H9 (cell line): Measurements from ENCODE around the gene TNNT1. TPM values are rescaled to one million over a fixed set of nuclear protein-coding genes. Genes with fewer than 3 reads are reported as not detected.

Source experiments
- DNase-seq: peaks from one replicate; pipeline ENCODE4 v3.0.0-alpha.2; 2017
- H2AFZ ChIP-seq: one replicate; pipeline ENCODE4 v1.6.1; 2013; ENCODE audit warnings: mild to moderate bottlenecking, low read length, control low read depth, moderate library complexity
- H2AK5ac ChIP-seq: 2 replicates; pipeline ENCODE4 v1.6.1; 2013; ENCODE audit warnings: low read length, control low read depth, mixed read lengths; ENCODE audit not compliant: insufficient read length
- H2BK120ac ChIP-seq: one replicate; pipeline ENCODE4 v1.6.1; 2013; ENCODE audit warnings: low read depth, mild to moderate bottlenecking, low read length, control low read depth, inconsistent platforms; ENCODE audit not compliant: poor library complexity, severe bottlenecking
- H2BK12ac ChIP-seq: 2 replicates; pipeline ENCODE4 v1.6.1; 2013; ENCODE audit warnings: low read length, control low read depth, mixed read lengths, low read depth; ENCODE audit not compliant: insufficient read length
- H2BK15ac ChIP-seq: 2 replicates; pipeline ENCODE4 v1.6.1; 2013; ENCODE audit warnings: low read depth, low read length, control low read depth
- H2BK20ac ChIP-seq: one replicate; pipeline ENCODE4 v1.6.1; 2013; ENCODE audit warnings: low read depth, mild to moderate bottlenecking, low read length, control low read depth, inconsistent platforms; ENCODE audit not compliant: poor library complexity, severe bottlenecking
- H2BK5ac ChIP-seq: 2 replicates; pipeline ENCODE4 v1.6.1; 2013; ENCODE audit warnings: low read length, control low read depth, mixed read lengths; ENCODE audit not compliant: insufficient read length
- H3K14ac ChIP-seq: 2 replicates; pipeline ENCODE4 v1.6.1; 2013; ENCODE audit warnings: low read length, control low read depth; ENCODE audit not compliant: insufficient read depth
- H3K18ac ChIP-seq: 2 replicates; pipeline ENCODE4 v1.6.1; 2013; ENCODE audit warnings: low read depth, mild to moderate bottlenecking, mixed read lengths, low read length, control low read depth; ENCODE audit not compliant: insufficient read length
- H3K23ac ChIP-seq: 2 replicates; pipeline ENCODE4 v1.6.1; 2013; ENCODE audit warnings: low read length, control low read depth, mixed read lengths, low read depth; ENCODE audit not compliant: insufficient read length
- H3K23me2 ChIP-seq: 2 replicates; pipeline ENCODE4 v1.6.1; 2013; ENCODE audit warnings: low read depth, mild to moderate bottlenecking, mixed read lengths, low read length, control low read depth; ENCODE audit not compliant: insufficient read length, poor library complexity, severe bottlenecking
- H3K27ac ChIP-seq: 2 replicates; pipeline ENCODE4 v1.5.1; 2013; ENCODE audit warnings: low read length, control low read depth, mixed read lengths, low read depth; ENCODE audit not compliant: insufficient read length
- H3K27me3 ChIP-seq: 2 replicates; pipeline ENCODE4 v1.6.1; 2013; ENCODE audit warnings: low read length, control low read depth, inconsistent platforms; ENCODE audit not compliant: insufficient read depth
- H3K4ac ChIP-seq: 2 replicates; pipeline ENCODE4 v1.6.1; 2013; ENCODE audit warnings: low read depth, mild to moderate bottlenecking, control low read depth, inconsistent platforms, low read length, moderate library complexity
- H3K4me1 ChIP-seq: 2 replicates; pipeline ENCODE4 v1.6.1; 2013; ENCODE audit warnings: low read length, control low read depth, inconsistent platforms; ENCODE audit not compliant: insufficient read depth
- H3K4me2 ChIP-seq: 2 replicates; pipeline ENCODE4 v1.6.1; 2013; ENCODE audit warnings: low read length, control low read depth, mixed read lengths; ENCODE audit not compliant: insufficient read length, insufficient read depth
- H3K56ac ChIP-seq: 2 replicates; pipeline ENCODE4 v1.6.1; 2013; ENCODE audit warnings: low read depth, mild to moderate bottlenecking, mixed read lengths, low read length, control low read depth; ENCODE audit not compliant: insufficient read length
- H3K79me1 ChIP-seq: 2 replicates; pipeline ENCODE4 v1.6.1; 2013; ENCODE audit warnings: low read depth, mild to moderate bottlenecking, moderate library complexity, low read length, control low read depth, inconsistent platforms; ENCODE audit not compliant: insufficient read depth, poor library complexity, severe bottlenecking
- H3K79me2 ChIP-seq: 2 replicates; pipeline ENCODE4 v1.6.1; 2013; ENCODE audit warnings: low read length, control low read depth, inconsistent platforms; ENCODE audit not compliant: insufficient read depth
- H3K9ac ChIP-seq: 2 replicates; pipeline ENCODE4 v1.6.1; 2013; ENCODE audit warnings: low read length, control low read depth, mixed read lengths; ENCODE audit not compliant: insufficient read length; ENCODE audit errors: extremely low read depth
- H3K9me3 ChIP-seq: one replicate; pipeline ENCODE4 v1.6.1; 2013; ENCODE audit warnings: low read depth, low read length, inconsistent platforms; ENCODE audit not compliant: control insufficient read depth
- H3T11ph ChIP-seq: one replicate; pipeline ENCODE4 v1.6.1; 2013; ENCODE audit warnings: mild to moderate bottlenecking, low read length, control low read depth, inconsistent platforms
- H4K20me1 ChIP-seq: one replicate; pipeline ENCODE4 v1.6.1; 2013; ENCODE audit not compliant: control insufficient read depth, insufficient read length, insufficient read depth
- H4K5ac ChIP-seq: 2 replicates; pipeline ENCODE4 v1.6.1; 2013; ENCODE audit warnings: low read depth, mild to moderate bottlenecking, mixed read lengths, low read length, control low read depth; ENCODE audit not compliant: insufficient read length
- H4K8ac ChIP-seq: replicated peaks from 2 replicates; pipeline ENCODE4 v1.6.1; 2013; ENCODE audit warnings: low read length, control low read depth, mixed read lengths, low read depth; ENCODE audit not compliant: insufficient read length
- H4K91ac ChIP-seq: 2 replicates; pipeline ENCODE4 v1.6.1; 2013; ENCODE audit warnings: low read depth, mild to moderate bottlenecking, moderate library complexity, mixed read lengths, low read length, control low read depth; ENCODE audit not compliant: insufficient read length
- H3K27ac Mint-ChIP-seq, 3 experiments: 2 replicates in 2 of 3; 3 replicates in 1 of 3; pipeline ENCODE4 v1.8.0; 2020 to 2021; ENCODE audit warnings: mixed read lengths in 3 of 3, mild to moderate bottlenecking in 1 of 3, moderate library complexity in 1 of 3
- H3K27me3 Mint-ChIP-seq: 2 replicates; pipeline ENCODE4 v1.8.0; 2021; ENCODE audit warnings: low read depth, mild to moderate bottlenecking, moderate library complexity, mixed read lengths
- H3K36me3 Mint-ChIP-seq, 3 experiments: 2 replicates in 2 of 3; 3 replicates in 1 of 3; pipeline ENCODE4 v1.8.0; 2020 to 2021; ENCODE audit warnings: low read depth in 3 of 3, mixed read lengths in 3 of 3; ENCODE audit not compliant: insufficient read depth in 1 of 3
- H3K4me1 Mint-ChIP-seq, 2 experiments: 2 replicates each; pipeline ENCODE4 v1.8.0; 2020; ENCODE audit warnings: mixed read lengths in 2 of 2
- H3K4me3 Mint-ChIP-seq, 2 experiments: 2 replicates in 1 of 2; 3 replicates in 1 of 2; pipeline ENCODE4 v1.8.0; 2020 to 2021; ENCODE audit warnings: mild to moderate bottlenecking in 2 of 2, mixed read lengths in 2 of 2, moderate library complexity in 1 of 2
- H3K9me3 Mint-ChIP-seq, 2 experiments: 2 replicates in 1 of 2; 3 replicates in 1 of 2; pipeline ENCODE4 v1.8.0; 2020; ENCODE audit warnings: mild to moderate bottlenecking in 2 of 2, mixed read lengths in 2 of 2, moderate library complexity in 1 of 2
- WGBS: extraction: QIAGEN DNeasy Blood & Tissue Kit; methylation state at CpG from one replicate; pipeline ENCODE4 v1.1.7; 2013; ENCODE audit warnings: missing lambda C conversion rate, low lambda C conversion rate, mixed read lengths; ENCODE audit not compliant: insufficient read length; ENCODE audit errors: extremely low coverage; 5-methylcytosine and 5-hydroxymethylcytosine counted together
- total RNA-seq: library from RNA; stranded (reverse); gene quantifications from 2 replicates; pipeline ENCODE4 v1.2.1, GENCODE V29; 2021
- TF ChIP-seq, protein P1 (sequence below): fragments of 200-600 bp; sonication (generic); conservative IDR thresholded peaks from 3 replicates; pipeline ENCODE4 v1.8.0; 2021; ENCODE audit warnings: antibody characterized with exemption, mild to moderate bottlenecking

The TNNT1 gene
- total RNA-seq, 1 experiment from 2014 or later, result 127 TPM

DNA sequence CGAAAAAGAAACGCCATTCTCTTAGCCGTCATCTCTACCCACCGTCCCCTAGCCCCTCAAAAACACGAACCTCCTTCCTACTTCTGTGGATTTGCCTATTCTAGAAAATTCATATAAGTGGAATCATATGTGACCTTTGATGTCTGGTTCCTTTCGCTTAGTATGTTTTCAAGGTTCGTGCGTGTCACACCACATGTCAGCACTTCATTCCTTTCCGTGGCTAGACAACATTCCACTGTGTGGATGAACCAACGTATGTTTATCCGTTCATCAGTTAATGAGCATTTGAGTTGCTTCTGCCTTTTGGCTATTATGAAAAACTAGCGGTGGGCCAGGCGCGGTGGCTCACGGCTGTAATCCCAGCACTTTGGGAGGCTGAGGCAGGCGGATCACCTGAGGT is 17.6 kb downstream of the TNNT1 start:
- H4K8ac ChIP-seq, result no peak overlapping the region
- H3K79me1 ChIP-seq, result no peaks in the 10 kb centered on the region
- no peak overlapping the region for H3K56ac ChIP-seq
- no peak overlapping the region for H3K18ac ChIP-seq
- no CpG with 5 or more reads among the region's 16 CpGs for WGBS
- TF ChIP-seq, protein P1, sequence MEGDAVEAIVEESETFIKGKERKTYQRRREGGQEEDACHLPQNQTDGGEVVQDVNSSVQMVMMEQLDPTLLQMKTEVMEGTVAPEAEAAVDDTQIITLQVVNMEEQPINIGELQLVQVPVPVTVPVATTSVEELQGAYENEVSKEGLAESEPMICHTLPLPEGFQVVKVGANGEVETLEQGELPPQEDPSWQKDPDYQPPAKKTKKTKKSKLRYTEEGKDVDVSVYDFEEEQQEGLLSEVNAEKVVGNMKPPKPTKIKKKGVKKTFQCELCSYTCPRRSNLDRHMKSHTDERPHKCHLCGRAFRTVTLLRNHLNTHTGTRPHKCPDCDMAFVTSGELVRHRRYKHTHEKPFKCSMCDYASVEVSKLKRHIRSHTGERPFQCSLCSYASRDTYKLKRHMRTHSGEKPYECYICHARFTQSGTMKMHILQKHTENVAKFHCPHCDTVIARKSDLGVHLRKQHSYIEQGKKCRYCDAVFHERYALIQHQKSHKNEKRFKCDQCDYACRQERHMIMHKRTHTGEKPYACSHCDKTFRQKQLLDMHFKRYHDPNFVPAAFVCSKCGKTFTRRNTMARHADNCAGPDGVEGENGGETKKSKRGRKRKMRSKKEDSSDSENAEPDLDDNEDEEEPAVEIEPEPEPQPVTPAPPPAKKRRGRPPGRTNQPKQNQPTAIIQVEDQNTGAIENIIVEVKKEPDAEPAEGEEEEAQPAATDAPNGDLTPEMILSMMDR, result no peak
- no peaks in the 10 kb centered on the region for H3K27me3 ChIP-seq
- H2BK5ac ChIP-seq, result no peak overlapping the region
- no peak overlapping the region for H4K91ac ChIP-seq
- H3K9ac ChIP-seq, result no peak overlapping the region
- no peak overlapping the region for H3T11ph ChIP-seq
- DNase-seq, result no peak
- peaks cover 7 to 34% (median 17%) of the 10 kb centered on the region in 3 experiments for H3K36me3 Mint-ChIP-seq
- no peak overlapping the region for H3K23ac ChIP-seq
- peaks cover 13 to 32% of the 10 kb centered on the region in 2 experiments for H3K4me1 Mint-ChIP-seq
- H3K27me3 Mint-ChIP-seq, result peaks cover 1% of the 10 kb centered on the region; the same call in 1 of the 2 replicates
- H3K4ac ChIP-seq, result no peak overlapping the region
- no peaks in the 10 kb centered on the region for H3K4me1 ChIP-seq
- H2BK15ac ChIP-seq, result no peak overlapping the region
- H3K23me2 ChIP-seq, result no peaks in the 10 kb centered on the region
- H3K14ac ChIP-seq, result no peak overlapping the region
- no peaks in the 10 kb centered on the region for H3K9me3 ChIP-seq
- H3K4me2 ChIP-seq, result no peak overlapping the region
- H2AFZ ChIP-seq, result no peak overlapping the region
- no peak overlapping the region for H3K4me3 Mint-ChIP-seq
- no peaks in the 10 kb centered on the region for H3K79me2 ChIP-seq
- H3K9me3 Mint-ChIP-seq, result no peaks in the 10 kb centered on the region
- H2AK5ac ChIP-seq, result no peak overlapping the region
- no peak overlapping the region for H3K27ac ChIP-seq
- H4K20me1 ChIP-seq, result no peaks in the 10 kb centered on the region
- no peak overlapping the region; a peak in 1 of 7 replicates for H3K27ac Mint-ChIP-seq
- H2BK120ac ChIP-seq, result no peak overlapping the region
- no peak overlapping the region for H2BK12ac ChIP-seq
- H2BK20ac ChIP-seq, result no peak overlapping the region
- H4K5ac ChIP-seq, result no peak overlapping the region
